GM18508 (cell line): ENCODE measurements around the gene EIF3D.
"Not testable (repeated sequence)": the region's sequence is repeated elsewhere in the genome, so short reads cannot be mapped to it uniquely, and the experiment has no call there.

ENCODE experiments used
- ATAC-seq: cut with Tn5 transposase; IDR thresholded peaks from one replicate; pipeline ENCODE4 v1.9.1; 2021; ENCODE audit warnings: moderate number of reproducible peaks; ENCODE audit not compliant: insufficient read depth, unreplicated experiment

Gene EIF3D

DNA sequence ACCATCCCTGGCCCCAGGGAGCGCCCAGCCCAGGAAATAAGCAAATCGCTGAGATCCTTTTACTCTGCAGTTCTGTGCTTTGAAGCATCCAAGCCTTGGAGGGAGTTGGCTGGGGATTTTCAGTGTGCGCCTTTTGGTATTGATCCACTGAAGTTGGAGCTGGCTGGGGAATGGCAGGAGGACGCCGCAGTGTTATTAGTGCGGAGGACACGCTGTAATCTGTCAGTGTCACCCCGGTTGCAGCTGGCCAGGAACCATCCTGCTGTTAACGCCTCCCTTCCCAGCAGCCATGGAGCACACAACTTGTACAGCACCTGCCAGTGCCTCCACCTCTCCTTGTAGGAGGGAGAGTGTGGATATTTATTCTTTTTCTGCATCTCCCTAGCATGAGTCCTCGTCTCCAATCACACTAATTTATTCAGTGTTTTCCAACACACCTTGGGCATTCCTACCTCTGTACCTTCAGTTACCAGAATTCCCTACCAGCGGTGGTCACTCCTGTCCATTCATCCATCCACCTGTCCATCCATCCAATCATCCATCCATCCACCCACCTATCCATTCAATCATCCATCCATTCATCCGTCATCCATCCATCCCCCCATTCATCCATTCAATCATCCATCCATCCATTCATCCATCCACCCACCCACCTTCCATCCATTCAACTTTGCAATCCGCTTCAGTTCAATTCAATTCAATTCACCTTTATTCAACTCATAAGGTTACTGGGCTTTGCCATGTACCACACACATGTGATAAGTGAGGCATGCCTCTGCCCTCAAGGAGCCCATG lies 21.9 kb upstream of the EIF3D start:
- no peak for ATAC-seq

DNA sequence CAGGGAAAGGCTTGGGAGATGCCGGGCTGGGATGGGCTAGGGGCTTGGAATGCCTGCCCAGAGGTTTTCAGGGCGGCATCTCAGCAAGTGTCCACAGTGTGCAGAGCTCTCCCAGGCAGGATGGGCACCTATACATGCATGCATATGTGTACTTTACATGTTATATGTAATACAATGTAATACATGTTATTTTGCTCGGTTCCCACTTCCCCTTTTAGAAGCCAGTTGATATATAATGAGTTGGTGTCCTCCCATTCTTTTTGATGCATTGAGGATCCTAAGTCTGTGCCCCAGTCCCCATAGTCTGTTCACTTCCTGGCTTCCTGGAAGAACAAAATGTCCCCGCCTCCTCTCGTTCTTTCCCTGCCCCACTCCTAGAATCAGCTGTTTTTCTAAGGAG lies 20.1 kb upstream of the EIF3D start:
- no peak for ATAC-seq

DNA sequence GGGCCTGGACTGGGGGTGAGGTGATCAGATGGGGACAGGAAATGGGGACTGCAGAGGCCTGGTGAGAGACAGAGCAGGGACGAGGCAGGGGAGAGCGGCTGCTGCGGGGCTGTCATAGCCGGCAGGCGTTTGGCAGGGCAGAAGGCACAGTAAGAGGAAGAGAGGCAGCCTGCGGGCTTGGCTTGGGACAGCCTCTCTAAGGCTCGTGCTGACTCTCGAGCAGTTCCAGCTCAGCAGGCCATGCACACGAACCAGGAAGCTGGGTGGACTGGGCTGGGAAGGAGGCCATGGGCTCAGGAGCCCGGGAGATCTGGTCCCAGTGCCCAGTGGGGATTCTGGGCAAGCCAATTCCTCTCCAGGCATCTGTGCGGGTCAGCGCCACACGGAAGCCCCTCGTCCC lies 19.6 kb upstream of the EIF3D start:
- ATAC-seq, result no peak

DNA sequence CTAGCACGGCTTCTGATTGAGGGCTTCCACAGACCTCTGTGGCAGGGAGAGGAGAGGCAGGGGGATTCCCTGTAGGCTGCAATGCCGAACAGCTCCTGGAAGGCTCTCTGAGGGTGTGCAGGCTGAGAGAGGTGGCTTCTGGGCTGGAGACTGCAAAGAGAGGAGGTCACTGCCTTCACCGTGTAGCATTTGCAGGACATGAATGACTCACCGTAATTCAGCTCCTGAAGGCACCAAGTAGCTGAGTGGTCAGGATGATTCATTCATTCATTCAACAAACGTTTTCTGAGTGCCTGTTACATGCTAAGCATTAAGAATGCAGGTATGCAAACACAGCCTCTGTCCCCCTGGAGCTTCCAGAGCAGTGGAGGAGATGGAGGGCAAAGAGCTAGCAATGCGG lies 18.0 kb upstream of the EIF3D start:
- no peak for ATAC-seq

DNA sequence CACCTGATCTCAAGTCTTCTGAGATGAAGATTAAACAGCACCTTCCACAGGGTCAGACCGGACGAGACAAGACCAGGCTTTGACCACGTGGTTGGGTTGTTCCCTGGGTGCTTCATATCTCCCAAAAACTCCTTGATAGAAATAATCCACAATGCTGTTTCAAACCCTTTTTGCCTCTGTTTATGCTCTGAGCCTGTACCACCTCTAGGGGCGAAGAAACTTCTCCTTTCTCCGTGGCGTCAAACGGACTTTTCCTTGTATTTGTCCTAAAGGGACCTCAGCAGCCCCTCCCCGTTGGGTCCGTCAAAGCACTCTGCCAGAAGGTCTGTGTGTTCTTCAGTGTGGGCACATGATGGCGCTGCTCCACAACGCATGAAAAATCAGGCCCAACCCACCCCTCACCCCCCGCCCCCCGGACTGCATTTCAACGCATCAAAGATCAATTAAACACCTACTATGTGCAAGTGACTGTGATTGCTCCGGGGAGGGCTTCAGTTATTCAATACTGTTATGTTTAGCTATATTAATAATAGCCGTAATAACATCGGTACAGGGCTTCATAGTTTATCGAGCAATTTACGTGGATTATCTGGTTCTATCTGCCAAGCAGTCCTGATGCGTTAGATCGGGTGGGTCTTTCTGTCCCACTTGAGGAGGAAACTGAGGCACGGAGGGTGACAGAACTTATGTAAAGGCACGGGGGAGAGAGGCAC lies 17.3 kb upstream of the EIF3D start:
- no peak for ATAC-seq

DNA sequence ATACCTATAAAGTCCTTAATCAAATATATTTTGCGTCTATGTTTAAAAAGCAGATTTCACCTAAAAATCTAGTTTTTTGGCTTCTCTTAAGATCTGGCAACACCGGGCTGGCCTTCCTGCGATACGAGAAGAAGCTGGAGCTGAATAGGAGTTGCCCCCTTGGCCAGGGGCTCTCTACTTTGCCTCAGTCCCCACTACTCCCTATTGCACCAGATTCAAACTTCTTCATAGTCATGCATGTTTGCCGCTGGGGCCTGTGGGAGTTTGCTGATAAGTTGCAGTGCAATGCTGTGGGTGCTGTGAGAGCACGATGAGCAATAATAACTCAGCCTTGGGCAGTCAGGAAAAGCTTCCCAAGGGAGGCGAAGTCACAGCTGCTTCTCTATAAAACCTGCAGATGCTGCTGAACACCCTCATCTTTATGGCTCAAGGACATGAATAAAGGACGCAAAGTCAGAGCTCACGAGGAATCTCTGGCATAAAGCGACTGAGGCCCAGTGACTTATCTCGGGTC lies 15.2 kb upstream of the EIF3D start:
- ATAC-seq, result no peak

DNA sequence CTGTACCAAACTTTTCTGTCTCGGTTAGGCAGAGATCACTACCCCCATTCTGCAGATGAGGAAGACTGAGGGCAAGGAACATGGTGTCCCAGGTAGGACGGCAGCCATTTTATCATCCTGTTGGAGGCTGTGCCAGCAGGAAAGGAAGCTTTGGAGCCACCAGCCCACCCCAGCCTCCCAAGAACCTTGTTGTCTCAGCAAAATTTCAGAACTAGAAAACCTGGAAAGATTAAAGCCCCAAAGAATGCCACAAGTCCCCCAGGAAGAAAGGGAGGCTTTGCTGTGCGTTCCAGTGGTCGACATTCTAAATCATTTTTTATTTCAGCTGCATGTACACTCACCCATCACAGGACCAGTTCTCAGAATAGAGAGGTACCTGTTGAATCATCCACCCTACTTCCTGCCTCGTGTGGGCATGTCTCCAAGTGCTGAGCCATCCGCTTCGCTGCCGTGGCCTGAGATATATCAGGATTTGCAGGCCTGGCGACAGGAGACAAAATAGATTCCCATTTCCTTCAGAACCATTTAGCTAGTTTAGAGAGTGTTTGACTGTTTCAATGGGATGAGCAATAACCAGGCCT lies 13.0 kb upstream of the EIF3D start:
- ATAC-seq, result no peak

DNA sequence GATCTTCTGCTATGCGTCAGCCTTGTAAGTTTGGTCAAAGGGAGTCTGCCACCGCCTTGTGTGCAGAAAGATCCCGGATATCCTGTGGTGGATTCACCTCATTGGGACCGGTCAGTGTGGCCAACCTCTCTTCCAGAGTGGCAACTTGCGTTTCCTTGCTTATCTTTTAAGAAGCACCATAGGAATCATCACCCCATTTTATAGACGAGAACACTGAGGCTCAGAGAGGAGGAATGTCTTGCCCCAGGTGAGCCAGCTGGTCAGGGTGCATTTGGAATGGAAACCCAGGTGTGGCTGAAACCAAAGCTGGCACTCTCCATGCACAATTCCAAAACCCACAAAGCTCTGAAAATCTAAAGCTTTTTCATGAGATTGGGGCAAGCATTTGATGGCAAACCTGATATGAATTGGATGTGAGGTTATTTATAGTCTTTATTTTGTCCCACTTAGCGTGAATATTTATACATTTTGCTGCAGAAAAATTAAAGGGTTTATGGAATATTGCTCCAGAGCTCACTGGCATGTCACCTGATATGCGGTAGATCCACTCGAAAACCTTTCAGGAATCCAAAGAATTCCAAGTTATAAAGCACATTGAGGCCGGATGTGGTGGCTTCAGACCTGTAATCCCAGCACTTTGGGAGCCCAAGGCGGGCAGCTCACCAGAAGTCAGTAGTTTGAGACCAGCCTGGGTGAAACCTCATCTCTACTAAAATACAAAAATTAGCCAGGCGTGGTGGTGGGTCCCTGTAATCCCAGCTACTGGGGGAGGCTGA lies 12.1 kb upstream of the EIF3D start:
- no peak for ATAC-seq

DNA sequence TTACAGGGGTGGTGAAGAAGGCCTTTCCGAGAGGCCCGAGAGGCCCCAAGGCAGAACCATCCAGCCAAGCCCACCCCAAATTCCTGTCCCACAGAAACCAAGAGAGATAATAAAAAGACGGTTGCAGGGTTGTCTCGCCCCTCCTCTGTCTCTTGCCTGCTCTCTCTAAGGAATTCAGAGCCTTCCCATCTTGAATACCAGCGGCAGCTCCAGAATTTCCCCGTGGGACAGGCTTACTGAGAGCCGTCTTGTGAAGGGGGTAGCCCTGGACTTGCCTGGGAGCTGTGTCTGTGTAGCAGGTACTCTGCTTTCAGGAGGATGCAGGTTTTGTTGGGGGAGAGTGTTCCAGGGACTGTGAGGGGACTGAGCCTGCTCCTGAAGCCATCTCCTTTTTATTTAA lies 9.6 kb upstream of the EIF3D start:
- ATAC-seq, result no peak

DNA sequence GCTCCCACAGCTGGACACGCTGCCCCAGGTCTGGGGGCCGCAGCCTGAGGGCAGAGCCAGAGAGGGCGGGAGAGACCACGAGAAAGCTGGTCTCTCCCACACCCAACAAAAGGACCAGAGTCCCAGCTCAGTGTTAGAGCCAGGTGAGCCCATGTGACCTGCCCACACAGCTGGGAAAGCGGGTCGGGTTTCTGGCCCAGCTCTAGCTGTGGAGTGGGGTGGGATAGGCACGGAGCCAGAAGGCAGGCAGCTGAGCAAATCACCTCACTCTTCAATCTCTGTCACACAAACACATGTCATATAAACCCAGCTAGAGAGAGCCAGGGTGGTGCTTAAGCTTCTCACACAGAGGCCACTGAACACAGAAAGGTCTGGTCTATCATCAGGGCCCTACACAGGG lies 7.8 kb upstream of the EIF3D start:
- no peak for ATAC-seq

DNA sequence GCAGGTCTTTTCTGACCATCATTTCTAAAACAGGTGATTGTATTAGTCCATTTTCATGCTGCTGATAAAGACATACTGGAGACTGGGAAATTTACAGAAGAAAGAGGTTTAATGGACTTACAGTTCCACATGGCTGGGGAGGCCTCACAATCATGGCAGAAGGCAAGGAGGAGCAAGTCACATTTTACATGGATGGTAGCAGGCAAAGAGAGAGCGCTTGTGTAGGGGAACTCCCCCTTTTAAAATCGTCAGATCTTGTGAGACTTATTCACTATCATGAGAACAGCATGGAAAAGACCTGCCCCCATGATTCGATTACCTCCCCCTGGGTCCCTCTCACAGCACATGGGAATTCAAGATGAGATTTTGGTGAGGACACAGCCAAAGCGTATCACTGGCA lies 4.4 kb upstream of the EIF3D start:
- ATAC-seq, result not testable (repeated sequence)

DNA sequence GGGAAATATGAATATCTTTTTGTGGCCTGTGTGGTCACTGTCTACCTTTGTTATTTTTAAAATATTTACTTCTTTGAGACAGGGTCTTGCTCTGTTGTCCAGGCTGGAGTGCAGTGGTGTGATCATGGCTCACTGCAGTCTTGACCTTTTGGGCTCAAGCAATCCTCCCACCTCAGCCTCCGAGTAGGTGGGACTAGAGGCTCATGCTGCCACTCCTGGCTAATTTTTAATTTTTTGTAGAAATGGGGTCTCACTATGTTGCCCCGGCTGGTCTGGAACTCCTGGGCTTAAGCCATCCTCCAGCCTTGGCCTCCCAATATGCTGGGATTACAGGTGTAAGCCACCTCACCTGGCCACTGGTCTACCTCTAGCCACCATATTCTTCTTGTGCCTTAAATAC lies 3.5 kb upstream of the EIF3D start:
- no peak for ATAC-seq

DNA sequence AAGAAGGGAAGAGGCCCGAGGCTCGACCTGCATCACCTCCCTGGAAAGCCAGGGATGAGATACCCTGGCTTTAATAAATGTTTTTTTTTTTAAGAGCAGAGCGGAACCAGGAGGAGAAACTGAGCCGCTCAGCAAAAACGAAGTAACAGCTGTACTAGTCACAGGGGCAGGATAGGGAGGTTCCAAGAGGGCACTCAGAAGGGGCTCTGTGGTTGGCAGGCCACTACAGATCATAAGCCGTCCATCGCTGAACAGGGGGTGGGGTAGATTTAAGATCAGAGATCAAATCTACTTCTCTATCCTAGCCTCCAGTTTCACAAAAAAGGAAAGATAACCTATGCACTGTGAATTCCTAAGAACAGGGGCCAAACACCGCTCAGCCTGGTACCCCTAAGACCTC lies 625 bp downstream of the EIF3D start:
- no peak for ATAC-seq

DNA sequence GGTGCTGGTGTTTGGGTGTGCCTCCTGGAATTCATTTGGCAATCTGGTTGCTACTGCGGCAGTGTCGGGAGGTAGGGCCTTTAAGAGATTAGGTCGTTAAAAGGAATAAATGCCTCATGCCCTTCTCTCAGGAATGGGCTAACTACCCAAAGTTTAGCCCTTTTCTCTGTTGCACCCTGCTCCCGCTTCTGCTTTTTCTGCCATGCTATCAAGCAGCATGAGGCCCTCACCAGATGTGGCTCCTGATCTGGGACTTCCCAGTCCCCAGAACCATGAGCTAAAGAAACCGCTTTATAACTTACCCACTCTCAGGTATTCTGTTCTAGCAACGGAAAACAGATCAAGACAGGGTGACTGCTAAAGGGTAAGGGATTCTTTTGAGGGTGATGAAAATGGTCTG lies 6.3 kb downstream of the EIF3D start:
- no peak for ATAC-seq

DNA sequence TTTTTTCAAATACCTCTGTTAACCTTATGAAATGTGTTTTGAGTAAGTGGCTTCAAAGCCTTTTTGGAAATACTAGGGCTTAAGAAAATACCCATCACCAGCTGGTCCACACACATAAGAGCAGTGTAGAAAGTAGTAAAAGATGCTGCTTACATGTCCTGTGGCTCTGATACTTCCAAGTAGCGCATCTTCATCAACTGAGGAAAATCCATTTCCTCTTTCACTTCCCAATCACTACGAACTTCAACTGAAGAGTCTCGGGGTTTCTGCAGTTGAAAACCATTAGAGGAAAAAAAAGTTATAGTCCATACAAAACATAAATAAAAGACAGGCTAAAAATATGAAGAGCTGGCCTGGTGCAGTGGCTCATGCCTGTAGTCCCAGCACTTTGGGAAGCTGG lies 8.5 kb downstream of the EIF3D start:
- ATAC-seq, result no peak

DNA sequence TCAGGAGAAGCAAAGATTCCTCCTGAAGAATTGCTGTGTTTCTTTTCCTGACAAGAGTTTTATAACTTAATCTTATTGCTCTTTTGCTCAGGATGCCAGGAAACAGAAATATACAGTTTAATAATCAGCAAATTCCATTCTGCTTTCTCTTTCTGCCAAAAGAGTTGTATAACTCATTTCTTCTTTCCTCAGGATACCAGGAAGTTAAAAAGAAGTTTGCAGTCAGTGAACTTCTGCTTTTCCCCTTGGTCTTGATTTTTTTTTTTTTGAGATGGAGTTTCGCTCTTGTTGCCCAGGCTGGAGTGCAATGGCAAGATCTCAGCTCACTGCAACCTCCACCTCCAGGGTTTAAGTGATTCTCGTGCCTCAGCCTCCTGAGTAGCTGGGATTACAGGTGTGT lies 9.1 kb downstream of the EIF3D start:
- ATAC-seq, result not testable (repeated sequence)

DNA sequence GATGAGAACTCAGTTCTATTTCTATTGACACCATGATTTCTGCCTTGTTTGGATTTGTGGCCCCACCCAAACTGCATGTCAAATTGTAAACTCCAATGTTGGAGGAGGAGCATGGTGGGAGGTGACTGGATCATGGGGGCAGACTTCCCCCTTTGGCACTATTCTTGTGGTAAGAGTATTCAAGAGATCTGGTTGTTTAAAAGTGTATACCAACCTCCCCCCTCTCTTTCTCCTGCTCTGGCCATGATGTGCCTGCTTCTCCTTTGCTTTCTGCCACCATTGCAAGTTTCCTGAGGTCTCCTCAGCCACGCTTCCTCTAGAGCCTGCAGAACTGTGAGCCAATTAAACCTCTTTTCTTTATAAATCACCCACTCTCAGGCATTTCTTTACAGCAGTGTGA lies 14.2 kb downstream of the EIF3D start:
- ATAC-seq, result no peak

DNA sequence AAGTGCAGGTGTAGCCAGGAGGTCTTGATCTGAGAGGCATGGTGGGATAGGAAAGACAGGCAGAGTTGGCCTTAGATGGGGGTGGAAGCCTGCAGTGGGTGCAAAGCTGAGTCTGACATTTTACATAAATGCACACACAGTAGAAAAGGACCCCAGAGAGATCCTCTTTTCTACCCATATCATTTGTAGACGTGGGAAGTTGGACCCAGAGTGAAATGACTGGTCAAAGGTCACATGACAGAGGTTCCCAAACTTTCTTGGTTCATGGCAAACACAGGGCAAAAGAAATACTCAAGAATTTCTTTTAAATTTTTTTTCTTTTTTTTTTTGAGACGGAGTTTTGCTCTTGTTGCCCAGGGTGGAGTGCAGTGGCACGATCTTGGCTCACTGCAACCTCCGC lies 16.0 kb downstream of the EIF3D start:
- no peak for ATAC-seq

DNA sequence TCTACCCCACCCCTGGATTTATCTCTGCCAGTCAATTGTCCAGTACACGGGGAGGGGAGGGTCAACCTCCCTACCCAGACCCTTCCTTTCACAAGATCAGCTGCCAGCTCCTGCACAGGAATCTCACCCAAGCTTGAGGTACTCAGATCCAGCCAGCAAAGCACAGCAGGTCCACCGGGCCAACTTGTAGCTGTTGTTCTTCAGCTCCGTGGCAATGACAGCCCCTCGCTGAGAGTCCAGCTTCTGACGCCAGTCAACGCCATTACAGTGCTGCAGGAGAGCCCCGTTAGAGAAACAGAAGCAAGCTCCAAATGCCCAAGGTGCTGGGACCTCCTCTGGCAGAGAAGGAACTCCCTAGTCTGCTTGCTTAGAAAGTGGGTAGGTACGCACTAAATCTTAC lies 16.6 kb downstream of the EIF3D start:
- ATAC-seq, result no peak

DNA sequence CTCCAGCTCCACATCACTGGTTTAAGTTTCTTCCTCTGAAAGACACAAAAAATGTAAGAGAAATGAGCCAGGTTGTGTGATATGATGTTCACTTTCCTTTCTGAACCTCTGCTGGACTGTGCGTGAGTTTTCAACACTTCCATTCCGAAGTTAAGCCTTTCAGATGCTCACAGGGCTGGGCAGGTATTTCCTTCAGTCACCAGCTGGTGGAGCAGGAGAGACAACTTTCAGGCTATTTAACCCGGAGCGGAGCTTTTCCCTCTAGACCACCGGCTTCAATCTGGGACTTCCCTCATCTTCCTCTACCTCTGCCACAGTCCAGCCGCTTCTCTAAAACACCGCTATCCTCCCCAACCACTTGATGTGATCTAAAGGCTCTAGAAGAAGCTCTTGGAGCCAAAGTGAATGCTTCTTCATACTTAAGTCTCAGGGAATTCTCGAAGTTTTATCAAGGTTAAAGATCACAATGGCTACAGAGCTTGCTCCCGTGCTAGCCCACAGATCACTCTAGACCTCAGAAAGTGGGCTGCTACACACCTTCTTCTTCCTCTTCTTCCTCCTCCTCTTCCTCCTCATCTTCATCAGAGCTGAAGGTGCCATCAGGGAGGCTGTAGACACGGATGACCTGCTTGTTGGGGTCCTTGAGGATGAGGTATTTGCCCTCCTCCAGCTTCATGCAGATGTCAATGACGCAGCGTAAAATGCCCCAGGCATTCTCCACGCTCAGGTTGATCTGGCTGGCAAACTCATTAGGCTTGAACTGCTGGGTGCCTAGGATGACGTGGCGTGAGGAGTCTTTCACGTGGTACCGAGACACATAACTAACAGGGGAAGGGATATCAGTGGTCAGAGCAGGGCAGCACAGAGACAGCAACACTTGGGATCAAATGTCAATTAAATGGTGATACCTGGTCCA lies 17.7 kb downstream of the EIF3D start:
- ATAC-seq, result no peak
